ENCODE results near the gene GORAB. TPM values are rescaled to one million over a fixed set of nuclear protein-coding genes. Genes with fewer than 3 reads are reported as not detected.

Gene GORAB
- total and polyA plus RNA-seq, 2 of the 13 experiments (the other 11 are each of a cell fraction or from before 2014, with no cell fraction given): 6.6 to 9.2 TPM

DNA sequence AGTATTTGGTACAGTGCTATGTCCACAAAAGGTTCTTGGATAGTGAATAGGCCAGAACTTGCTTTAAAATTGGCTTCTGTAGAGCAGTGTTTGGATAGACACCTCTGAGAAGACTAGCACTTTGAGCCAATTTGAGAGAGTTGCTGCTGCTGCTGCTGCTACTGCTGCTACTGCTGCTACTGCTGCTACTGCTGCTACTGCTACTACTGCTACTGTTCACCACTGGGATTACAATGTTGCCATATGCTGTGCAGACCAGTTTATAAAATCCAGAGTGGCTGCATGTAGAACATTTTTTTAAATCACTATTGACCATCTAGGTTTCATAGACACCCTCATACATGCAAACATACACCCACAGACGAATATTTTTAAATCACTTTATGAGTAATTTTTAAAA is 15.3 kb downstream of the GORAB start (continued):
- TF ChIP-seq, protein P1, sequence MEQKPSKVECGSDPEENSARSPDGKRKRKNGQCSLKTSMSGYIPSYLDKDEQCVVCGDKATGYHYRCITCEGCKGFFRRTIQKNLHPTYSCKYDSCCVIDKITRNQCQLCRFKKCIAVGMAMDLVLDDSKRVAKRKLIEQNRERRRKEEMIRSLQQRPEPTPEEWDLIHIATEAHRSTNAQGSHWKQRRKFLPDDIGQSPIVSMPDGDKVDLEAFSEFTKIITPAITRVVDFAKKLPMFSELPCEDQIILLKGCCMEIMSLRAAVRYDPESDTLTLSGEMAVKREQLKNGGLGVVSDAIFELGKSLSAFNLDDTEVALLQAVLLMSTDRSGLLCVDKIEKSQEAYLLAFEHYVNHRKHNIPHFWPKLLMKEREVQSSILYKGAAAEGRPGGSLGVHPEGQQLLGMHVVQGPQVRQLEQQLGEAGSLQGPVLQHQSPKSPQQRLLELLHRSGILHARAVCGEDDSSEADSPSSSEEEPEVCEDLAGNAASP (CRISPR knock-in tag; IDR thresholded peaks at IDR 0.05; ENCODE audit: borderline replicate concordance): no peak
- TF ChIP-seq SMC3 (IDR thresholded peaks at IDR 0.05; ENCODE audit: low read length): no peak
- no peak for TF ChIP-seq TBL1XR1 (IDR thresholded peaks at IDR 0.05; ENCODE audit: borderline replicate concordance, low read length, partially characterized antibody)

DNA sequence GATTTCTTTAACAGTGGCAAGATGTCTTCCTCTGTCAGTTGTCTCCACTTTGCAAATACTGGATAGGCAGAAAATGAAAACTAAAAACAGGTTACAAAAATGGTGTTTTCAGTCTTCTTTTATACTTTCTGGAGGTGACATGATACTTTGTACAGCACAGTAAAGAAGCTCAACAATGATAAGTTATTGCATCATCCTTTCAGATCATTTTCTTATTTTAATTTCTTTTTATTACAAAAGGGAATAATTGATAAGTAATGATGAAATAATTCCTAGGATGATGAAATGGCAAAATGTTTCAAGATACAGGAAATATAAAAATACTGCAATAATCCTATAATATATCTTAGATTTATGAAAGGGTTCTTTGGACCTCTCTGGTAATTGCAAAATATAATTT is 16.5 kb downstream of the GORAB start:
- Histone ChIP-seq H3K4me2 (ENCODE audit: low read depth, low read length) (no peak overlapping the region), H4K20me1 (ENCODE audit: insufficient read depth, low read length) (0 out of 2 replicates have a peak, but pooled peaks cover 3% of the 10 kb centered on the region), H3K27me3 (ENCODE audit: control insufficient read depth in 1 of 2, insufficient read depth in 2 of 2, low read length in 2 of 2) (no peaks in the 10 kb centered on the region), H3K36me3 (replicated peaks in 1 of 2; ENCODE audit: control insufficient read depth in 1 of 2, insufficient read depth in 2 of 2, low read length in 2 of 2) (peaks cover 5 to 45% of the 10 kb centered on the region in 2 experiments; a peak in 4 of 5 replicates), H3K9ac (ENCODE audit: insufficient read depth, low read depth, low read length) (no peak overlapping the region), H2AFZ (ENCODE audit: low read length) (no peak overlapping the region), H3K9me3 (ENCODE audit: low read length) (no peaks in the 10 kb centered on the region), H3K27ac (ENCODE audit: extremely low read length, insufficient read depth, low read length) (no peak overlapping the region), H3K79me2 (ENCODE audit: insufficient read depth, low read length) (no peaks in the 10 kb centered on the region), H3K4me1 (ENCODE audit: insufficient read depth, low read length) (no peaks in the 10 kb centered on the region), H3K4me3 (replicated peaks in 1 of 3; ENCODE audit: insufficient read depth in 1 of 3, low read depth in 2 of 3, low read length in 3 of 3) (no peak overlapping the region)
- TF ChIP-seq ZNF598 (CRISPR knock-in tag; IDR thresholded peaks at IDR 0.05; ENCODE audit: borderline replicate concordance) (no peak), ZNF552 (CRISPR knock-in tag; IDR thresholded peaks at IDR 0.05; ENCODE audit: borderline replicate concordance) (no peak), BORCS8-MEF2B (CRISPR knock-in tag; IDR thresholded peaks at IDR 0.05) (no peak), ARID2 (CRISPR knock-in tag; IDR thresholded peaks at IDR 0.05; ENCODE audit: borderline replicate concordance) (no peak), ATF7 (IDR thresholded peaks at IDR 0.05) (peak; percentile 75; the same call in 1 of the 2 replicates), ATF7 (CRISPR knock-in tag; IDR thresholded peaks at IDR 0.05) (no peak), ZNF251 (CRISPR knock-in tag; IDR thresholded peaks at IDR 0.05) (no peak), CEBPB (IDR thresholded peaks at IDR 0.05; ENCODE audit: borderline replicate concordance, low read depth, low read length) (peak; percentile 38; the same call in 1 of the 2 replicates)
- TF ChIP-seq, protein P2, sequence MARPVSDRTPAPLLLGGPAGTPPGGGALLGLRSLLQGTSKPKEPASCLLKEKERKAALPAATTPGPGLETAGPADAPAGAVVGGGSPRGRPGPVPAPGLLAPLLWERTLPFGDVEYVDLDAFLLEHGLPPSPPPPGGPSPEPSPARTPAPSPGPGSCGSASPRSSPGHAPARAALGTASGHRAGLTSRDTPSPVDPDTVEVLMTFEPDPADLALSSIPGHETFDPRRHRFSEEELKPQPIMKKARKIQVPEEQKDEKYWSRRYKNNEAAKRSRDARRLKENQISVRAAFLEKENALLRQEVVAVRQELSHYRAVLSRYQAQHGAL (CRISPR knock-in tag; IDR thresholded peaks at IDR 0.05; ENCODE audit: not compliant biosample characterization): no peak
- POLR2A ChIA-PET: no interaction called here
- CTCF ChIA-PET (ENCODE audit: low intra/inter-chr PET ratio, low total read pairs): no interaction called here
- DNase-seq (ENCODE audit: low spot score): no peak
- FAIRE-seq: no peak
- ATAC-seq: no peak
- no TSS peak for BruUV-seq (replicated peaks)
- in situ Hi-C loops (cut with HindIII; ENCODE audit: extremely low pct_ligation_motif_present, low pct_unique_long_range_greater_than_20kb): no loop called here
- intact Hi-C loops (cut with micrococcal nuclease; ENCODE audit: unreplicated experiment): no loop called here

Data from HepG2 (cell line).